GM12878 (cell line): ENCODE data around the gene OTOG. TPM values are rescaled to one million over a fixed set of nuclear protein-coding genes. Genes with fewer than 3 reads are reported as not detected.
A peak's percentile ranks its signal among the peaks of the same experiment; 100 is the strongest.

Source experiments
- ATAC-seq: fragments of 200-7000 bp; cut with Tn5 transposase; 3 replicates; pipeline ENCODE4 v1.9.1; 2020; ENCODE audit warnings: mild to moderate bottlenecking, moderate library complexity
- BruUV-seq: library from RNA; stranded (reverse); fragments of 400-500 nt; replicated peaks from 2 replicates; lab custom pipeline; 2021; lab: Mats Ljungman, UMichigan
- CTCF ChIA-PET: fragments of 300-600 bp; sonication (Branson Sonifier 250); formaldehyde crosslinking; extraction: SDS; loops from one replicate; lab custom pipeline; 2021; ENCODE audit warnings: inconsistent platforms; lab: Yijun Ruan, JAX
- POLR2A ChIA-PET: fragments of 350-600 bp; formaldehyde crosslinking; extraction: SDS; loops from one replicate; lab custom pipeline; 2021; ENCODE audit warnings: inconsistent platforms; lab: Charles Lee
- RAD21 ChIA-PET: fragments of 300-600 bp; sonication (Branson Sonifier 250); formaldehyde crosslinking; loops from one replicate; lab custom pipeline; 2023; ENCODE audit warnings: antibody characterized with exemption; ENCODE audit not compliant: unreplicated experiment; lab: Charles Lee
- SMC1A ChIA-PET: fragments of 300-600 bp; sonication (Branson Sonifier 250); formaldehyde crosslinking; loops from one replicate; lab custom pipeline; 2023; ENCODE audit not compliant: unreplicated experiment, uncharacterized antibody; lab: Charles Lee
- DNase-seq: peaks from one replicate; pipeline ENCODE4 v3.0.0-alpha.2; 2011; ENCODE audit warnings: low read depth, low spot score
- FAIRE-seq: peaks from 3 replicates; lab custom pipeline; 2011; peaks lifted over from hg19 to GRCh38; lab: Jason Lieb, UNC
- H2AFZ ChIP-seq: 2 replicates; pipeline ENCODE4 v1.6.0; 2011; ENCODE audit warnings: low read depth, low read length, control low read depth; ENCODE audit not compliant: control insufficient read depth
- H3K27ac ChIP-seq: 2 replicates; pipeline ENCODE4 v1.5.1; 2011; ENCODE audit warnings: control low read depth; ENCODE audit not compliant: control insufficient read depth, insufficient read depth
- H3K27me3 ChIP-seq, 2 experiments: replicated peaks in 1 of 2; 2 replicates each; pipeline versions ENCODE4 v1.6.0 to v1.6.1; 2011; ENCODE audit warnings: low read length in 1 of 2; ENCODE audit not compliant: control insufficient read depth in 2 of 2, insufficient read depth in 2 of 2
- H3K36me3 ChIP-seq, 2 experiments: 2 replicates each; pipeline ENCODE4 v1.5.1; 2011; ENCODE audit warnings: low read length in 1 of 2; ENCODE audit not compliant: control insufficient read depth in 2 of 2, insufficient read depth in 2 of 2
- H3K4me1 ChIP-seq: 2 replicates; pipeline ENCODE4 v1.6.1; 2011; ENCODE audit warnings: mild to moderate bottlenecking, low read length, moderate library complexity, mixed read lengths; ENCODE audit not compliant: control insufficient read depth, insufficient read depth
- H3K4me2 ChIP-seq: 2 replicates; pipeline ENCODE4 v1.6.0; 2011; ENCODE audit warnings: control low read depth; ENCODE audit not compliant: control insufficient read depth, insufficient read depth
- H3K4me3 ChIP-seq: fragments of 200-600 bp; sonication (generic); 2 replicates; pipeline ENCODE4 v1.5.1; 2016
- H3K79me2 ChIP-seq: 2 replicates; pipeline ENCODE4 v1.6.0; 2011; ENCODE audit warnings: low read length; ENCODE audit not compliant: control insufficient read depth, insufficient read depth
- H3K9ac ChIP-seq: 2 replicates; pipeline ENCODE4 v1.8.0; 2011; ENCODE audit warnings: low read length, control low read depth, mixed read lengths; ENCODE audit not compliant: control insufficient read depth, insufficient read depth
- H3K9me3 ChIP-seq: replicated peaks from 3 replicates; pipeline ENCODE4 v1.5.1; 2011; ENCODE audit warnings: mild to moderate bottlenecking, low read length; ENCODE audit not compliant: control insufficient read depth, insufficient read depth
- H4K20me1 ChIP-seq: 2 replicates; pipeline ENCODE4 v1.6.0; 2011; ENCODE audit not compliant: control insufficient read depth, insufficient read depth
- CTCF ChIP-seq, 3 experiments: IDR thresholded peaks in 2 of 3; conservative IDR thresholded peaks in 1 of 3; 2 replicates each; pipeline ENCODE4 v1.5.1; 2011; ENCODE audit warnings: low read depth in 3 of 3, low read length in 3 of 3, mild to moderate bottlenecking in 3 of 3, control low read depth in 2 of 3, moderate library complexity in 2 of 3, inconsistent platforms in 1 of 3, mixed read lengths in 1 of 3; ENCODE audit not compliant: control insufficient read depth in 2 of 3, insufficient read depth in 1 of 3; ENCODE audit errors: extremely low read depth in 1 of 3
- MYB ChIP-seq: fragments of 150-350 bp; IDR thresholded peaks from 2 replicates; pipeline ENCODE4 v1.6.1; 2014; ENCODE audit warnings: mild to moderate bottlenecking, low read depth, low read length, borderline replicate concordance
- MYC ChIP-seq: IDR thresholded peaks from 2 replicates; pipeline ENCODE4 v1.6.1; 2011; ENCODE audit warnings: mild to moderate bottlenecking, low read length, moderate library complexity, inconsistent platforms; ENCODE audit not compliant: insufficient read depth, insufficient replicate concordance, insufficient read length, severe bottlenecking
- PRDM15 ChIP-seq: fragments of 450-650 bp; formaldehyde crosslinking; IDR thresholded peaks from 2 replicates; pipeline ENCODE4 v1.4.0; 2020; ENCODE audit warnings: mild to moderate bottlenecking, moderate library complexity
- RAD21 ChIP-seq: IDR thresholded peaks from 2 replicates; pipeline ENCODE4 v1.6.1; 2011; ENCODE audit warnings: mild to moderate bottlenecking, low read depth, low read length, moderate library complexity; ENCODE audit not compliant: insufficient read depth
- RBBP5 ChIP-seq: fragments of 200-600 bp; sonication (generic); conservative IDR thresholded peaks from 2 replicates; pipeline ENCODE4 v1.6.1; 2016
- SMC3 ChIP-seq: IDR thresholded peaks from 2 replicates; pipeline ENCODE4 v1.6.1; 2011; ENCODE audit warnings: low read length, improper control_type of control experiment, borderline replicate concordance
- SRF ChIP-seq, 2 experiments: IDR thresholded peaks; 2 replicates each; pipeline ENCODE4 v1.6.1; 2011; ENCODE audit warnings: low read depth in 2 of 2, low read length in 2 of 2, mild to moderate bottlenecking in 1 of 2, moderate library complexity in 1 of 2
- SUZ12 ChIP-seq: fragments of 200-600 bp; sonication (generic); IDR thresholded peaks from one replicate; pipeline ENCODE4 v1.6.1; 2018; ENCODE audit warnings: antibody characterized with exemption, mild to moderate bottlenecking; ENCODE audit not compliant: unreplicated experiment
- TARDBP ChIP-seq: IDR thresholded peaks from 2 replicates; pipeline ENCODE4 v1.6.1; 2016; ENCODE audit warnings: borderline replicate concordance
- ZNF592 ChIP-seq: fragments of 450-650 bp; IDR thresholded peaks from 2 replicates; pipeline ENCODE4 v1.6.1; 2017; ENCODE audit warnings: mild to moderate bottlenecking, moderate library complexity
- ZSCAN29 ChIP-seq: fragments of 450-650 bp; IDR thresholded peaks from 2 replicates; pipeline ENCODE4 v1.6.1; 2017; ENCODE audit warnings: mild to moderate bottlenecking, moderate library complexity
- WGBS: methylation state at CpG from one replicate; pipeline ENCODE4 v1.1.6; 2016; ENCODE audit warnings: low lambda C conversion rate; ENCODE audit not compliant: insufficient replicate concordance, insufficient coverage; ENCODE audit errors: missing lambda C conversion rate; 5-methylcytosine and 5-hydroxymethylcytosine counted together
- in situ Hi-C: fragments of 300-500 bp; cut with MboI; formaldehyde crosslinking; loops from 9 replicates; pipeline ENCODE4 v1.14.3; 2018; ENCODE audit warnings: mixed read lengths
- intact Hi-C: fragments of 100-400 bp; cut with micrococcal nuclease; formaldehyde crosslinking; loops from one replicate; pipeline ENCODE4 v1.14.2; 2022; ENCODE audit not compliant: unreplicated experiment
- polyA plus RNA-seq, 11 experiments: library from polyadenylated mRNA; depleted of rRNA in 4 of 11; unstranded in 6 of 11; stranded (reverse) in 5 of 11; fragments of >200 nt; fragmentation: Nextera tagmentation in 4 of 11; fragmentation: Illumina TruSeq in 1 of 11; extraction: Ambion mirVana in 4 of 11; extraction: Trizol in 1 of 11; gene quantifications; 1 replicate in 1 of 11; 2 replicates in 10 of 11; pipeline versions ENCODE4 v1.2.1 to v1.2.3, GENCODE V29; 2011 to 2016; ENCODE audit warnings: inconsistent platforms in 2 of 11, missing spikeins in 2 of 11, low read depth in 1 of 11
- total RNA-seq, 4 experiments: library from RNA; depleted of rRNA in 3 of 4; stranded (reverse); fragments of >200 nt in 3 of 4; fragmentation: Illumina TruSeq in 1 of 4; extraction: Trizol in 1 of 4; gene quantifications; 2 replicates each; pipeline versions ENCODE4 v1.2.1 to v1.2.3, GENCODE V29; 2013 to 2021

OTOG gene
- total and polyA plus RNA-seq, 10 of the 15 experiments (the other 5 are each of a cell fraction or from before 2014, with no cell fraction given): not detected

GRCh38 chr11:17528181-17528691 lies 18.8 kb upstream of the OTOG start:
- H3K4me1 ChIP-seq: no peaks in the 10 kb centered on the region
- intact Hi-C loops: loop anchor here (1.0 to 2.0 kb wide), 2 partner anchors 143 to 297 kb away; no protein-coding TSS in a partner anchor
- no peak overlapping the region for H3K9ac ChIP-seq
- ATAC-seq: peak; percentile 98
- no peaks in the 10 kb centered on the region for H3K36me3 ChIP-seq
- no TSS peak for BruUV-seq
- ChIA-PET RAD21 (interaction anchor here (0.7 to 1.7 kb wide), 10 partner anchors 39 to 741 kb away, joined by 3 to 20 read pairs (median 4); partner anchors contain the start of gene KCNJ11), CTCF (interaction anchor here (0.6 to 3.2 kb wide), 32 partner anchors 9 to 917 kb away, joined by 3 to 61 read pairs (median 4); partner anchors contain the start of gene KCNJ11), SMC1A (interaction anchor here (0.6 to 2.9 kb wide), 9 partner anchors 9 to 742 kb away, joined by 3 to 22 read pairs (median 5); no protein-coding TSS in a partner anchor), POLR2A (no interaction called here)
- H2AFZ ChIP-seq: no peak overlapping the region
- H3K4me3 ChIP-seq: no peak overlapping the region
- peaks cover 4% of the 10 kb centered on the region; the same call in 1 of the 2 replicates for H4K20me1 ChIP-seq
- H3K27me3 ChIP-seq: peaks cover 0 to 3% of the 10 kb centered on the region in 2 experiments; a peak in 2 of 4 replicates
- 49% methylated on average over 9 of the region's 9 CpGs for WGBS
- no peaks in the 10 kb centered on the region for H3K79me2 ChIP-seq
- H3K9me3 ChIP-seq: no peaks in the 10 kb centered on the region
- TF ChIP-seq SUZ12 (no peak), SMC3 (peak; percentile 61), SRF (IDR thresholded peaks at IDR 0.05; ENCODE audit: low read depth in 2 of 2, low read length in 2 of 2) (no peak), ZNF592 (no peak), CTCF (IDR thresholded peaks at IDR 0.05 in 2 of 3, conservative IDR thresholded peaks at IDR 0.05 in 1 of 3; ENCODE audit: control insufficient read depth in 2 of 3, extremely low read depth in 1 of 3, insufficient read depth in 1 of 3, low read depth in 3 of 3, low read length in 3 of 3) (peak; percentile 54 to 82 (median 77)), PRDM15 (no peak), ZSCAN29 (no peak), MYB (no peak), MYC (no peak), RAD21 (peak; percentile 75), RBBP5 (no peak), TARDBP (no peak)
- in situ Hi-C loops: no loop called here
- no peak for DNase-seq
- FAIRE-seq: no peak
- no peak overlapping the region for H3K27ac ChIP-seq
- no peak overlapping the region for H3K4me2 ChIP-seq
